Activated naive CD8-positive, alpha-beta T cell treated with anti-CD3 and anti-CD28 coated beads for 36 hours (primary cell): ENCODE data around the gene TRPC4AP. TPM values are rescaled to one million over a fixed set of nuclear protein-coding genes. Genes with fewer than 3 reads are reported as not detected.
A peak's percentile ranks its signal among the peaks of the same experiment; 100 is the strongest.

Experiments
- DNase-seq: peaks from one replicate; pipeline ENCODE4 v3.0.0; 2021
- H3K27ac Mint-ChIP-seq: one replicate; pipeline ENCODE4 v1.8.0; 2022; ENCODE audit warnings: mild to moderate bottlenecking, moderate library complexity, mixed read lengths
- H3K27me3 Mint-ChIP-seq: one replicate; pipeline ENCODE4 v1.8.0; 2022; ENCODE audit warnings: mild to moderate bottlenecking, mixed read lengths
- H3K36me3 Mint-ChIP-seq: one replicate; pipeline ENCODE4 v1.8.0; 2021; ENCODE audit warnings: mild to moderate bottlenecking, mixed read lengths
- H3K4me1 Mint-ChIP-seq: one replicate; pipeline ENCODE4 v1.8.0; 2021; ENCODE audit warnings: mixed read lengths
- H3K4me3 Mint-ChIP-seq: one replicate; pipeline ENCODE4 v1.8.0; 2022; ENCODE audit warnings: mild to moderate bottlenecking, moderate library complexity, mixed read lengths
- H3K9me3 Mint-ChIP-seq: one replicate; pipeline ENCODE4 v1.8.0; 2022; ENCODE audit warnings: mixed read lengths
- total RNA-seq, 2 experiments: library from RNA; stranded (reverse); gene quantifications; one replicate each; pipeline ENCODE4 v1.2.3, GENCODE V29; 2021

TRPC4AP gene, protein sequence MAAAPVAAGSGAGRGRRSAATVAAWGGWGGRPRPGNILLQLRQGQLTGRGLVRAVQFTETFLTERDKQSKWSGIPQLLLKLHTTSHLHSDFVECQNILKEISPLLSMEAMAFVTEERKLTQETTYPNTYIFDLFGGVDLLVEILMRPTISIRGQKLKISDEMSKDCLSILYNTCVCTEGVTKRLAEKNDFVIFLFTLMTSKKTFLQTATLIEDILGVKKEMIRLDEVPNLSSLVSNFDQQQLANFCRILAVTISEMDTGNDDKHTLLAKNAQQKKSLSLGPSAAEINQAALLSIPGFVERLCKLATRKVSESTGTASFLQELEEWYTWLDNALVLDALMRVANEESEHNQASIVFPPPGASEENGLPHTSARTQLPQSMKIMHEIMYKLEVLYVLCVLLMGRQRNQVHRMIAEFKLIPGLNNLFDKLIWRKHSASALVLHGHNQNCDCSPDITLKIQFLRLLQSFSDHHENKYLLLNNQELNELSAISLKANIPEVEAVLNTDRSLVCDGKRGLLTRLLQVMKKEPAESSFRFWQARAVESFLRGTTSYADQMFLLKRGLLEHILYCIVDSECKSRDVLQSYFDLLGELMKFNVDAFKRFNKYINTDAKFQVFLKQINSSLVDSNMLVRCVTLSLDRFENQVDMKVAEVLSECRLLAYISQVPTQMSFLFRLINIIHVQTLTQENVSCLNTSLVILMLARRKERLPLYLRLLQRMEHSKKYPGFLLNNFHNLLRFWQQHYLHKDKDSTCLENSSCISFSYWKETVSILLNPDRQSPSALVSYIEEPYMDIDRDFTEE
- 10 to 100 TPM; 39.6 to 43.1 TPM for total RNA-seq

DNA sequence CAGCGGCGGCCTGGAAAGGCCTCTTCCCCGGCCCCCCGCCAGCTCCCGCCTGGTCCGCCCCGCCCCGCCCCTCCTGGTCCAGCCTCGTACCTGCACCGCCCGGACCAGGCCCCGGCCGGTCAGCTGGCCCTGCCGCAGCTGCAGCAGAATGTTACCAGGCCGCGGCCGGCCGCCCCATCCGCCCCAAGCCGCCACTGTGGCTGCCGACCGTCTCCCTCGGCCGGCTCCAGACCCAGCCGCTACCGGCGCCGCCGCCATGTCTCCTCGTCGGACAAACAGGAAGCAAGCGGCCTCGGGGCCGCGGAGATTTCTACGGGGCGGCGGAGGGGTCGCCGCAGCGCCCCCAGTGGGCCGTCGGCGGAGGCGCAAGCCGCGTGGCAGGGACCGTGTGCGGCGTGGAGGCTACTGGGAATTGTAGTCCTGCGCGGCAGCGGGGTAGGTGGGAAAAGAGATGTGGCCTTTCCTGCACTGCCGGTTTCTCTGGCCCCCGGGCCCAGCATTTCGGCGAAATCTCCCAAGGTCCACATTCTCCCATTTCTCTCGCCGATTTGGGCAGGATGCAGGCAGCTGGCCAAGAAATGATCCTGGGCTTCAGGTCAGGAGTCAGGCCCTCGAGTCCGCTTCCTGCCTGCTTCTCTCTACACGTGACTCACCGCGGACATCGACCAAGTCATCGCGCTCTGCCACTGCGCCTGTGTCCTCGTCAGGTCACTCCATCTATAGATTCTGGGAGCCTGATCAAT lies at the start of gene TRPC4AP:
TRPC4AP (minus strand) TSS at position 284 of the 743 bp plus-strand sequence; CDS start at position 258, 26 bp downstream.
- peak within 1 kb of the TSS; percentile 91 for H3K4me3 Mint-ChIP-seq
- H3K4me1 Mint-ChIP-seq = peaks cover 41% of the 10 kb centered on the region
- peak within 1 kb of the TSS; percentile 98 for H3K27ac Mint-ChIP-seq
- no peaks in the 10 kb centered on the region for H3K27me3 Mint-ChIP-seq
- DNase-seq = peak; percentile 91
- peaks cover 13% of the 10 kb centered on the region for H3K36me3 Mint-ChIP-seq
- H3K9me3 Mint-ChIP-seq = no peaks in the 10 kb centered on the region

DNA sequence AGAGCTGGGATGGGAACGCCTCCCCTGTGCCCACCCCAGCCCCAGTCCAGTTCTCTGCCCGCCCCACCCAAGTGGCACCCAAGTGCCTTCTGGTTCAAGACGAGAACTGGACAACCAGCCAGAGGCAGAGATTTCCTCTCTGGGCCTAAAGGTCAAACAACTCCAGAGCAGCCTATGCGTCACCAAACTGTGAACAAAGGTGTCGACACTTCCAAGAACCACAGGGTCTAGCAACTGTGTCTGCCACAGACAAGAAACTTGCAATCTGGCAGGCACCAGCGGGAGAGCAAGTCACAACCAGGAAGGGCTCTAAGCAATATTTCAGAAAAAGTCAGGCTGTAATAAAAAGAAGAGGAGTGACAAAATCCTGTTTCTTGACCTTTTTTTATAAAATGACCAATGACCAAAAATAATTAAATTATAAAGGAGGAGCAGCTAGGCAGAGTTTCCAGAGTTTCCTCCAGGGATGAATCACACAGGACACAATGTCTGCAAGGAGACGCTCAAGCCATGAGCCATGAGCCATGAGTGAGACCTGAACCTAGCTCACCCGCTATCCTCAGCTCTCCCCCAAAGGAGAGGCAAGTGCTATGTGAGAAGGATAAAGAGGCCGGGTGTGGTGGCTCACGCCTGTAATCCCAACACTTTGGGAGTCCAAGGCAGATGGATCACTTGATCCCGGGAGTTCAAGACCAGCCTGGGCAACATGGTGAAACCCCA lies 43.4 kb upstream of the TRPC4AP start:
- DNase-seq = no peak
- Mint-ChIP-seq H3K36me3 (peaks cover 7% of the 10 kb centered on the region), H3K27ac (peak overlapping the region; percentile 42), H3K4me3 (no peak overlapping the region), H3K27me3 (no peaks in the 10 kb centered on the region), H3K4me1 (peaks cover 2% of the 10 kb centered on the region), H3K9me3 (no peaks in the 10 kb centered on the region)

DNA sequence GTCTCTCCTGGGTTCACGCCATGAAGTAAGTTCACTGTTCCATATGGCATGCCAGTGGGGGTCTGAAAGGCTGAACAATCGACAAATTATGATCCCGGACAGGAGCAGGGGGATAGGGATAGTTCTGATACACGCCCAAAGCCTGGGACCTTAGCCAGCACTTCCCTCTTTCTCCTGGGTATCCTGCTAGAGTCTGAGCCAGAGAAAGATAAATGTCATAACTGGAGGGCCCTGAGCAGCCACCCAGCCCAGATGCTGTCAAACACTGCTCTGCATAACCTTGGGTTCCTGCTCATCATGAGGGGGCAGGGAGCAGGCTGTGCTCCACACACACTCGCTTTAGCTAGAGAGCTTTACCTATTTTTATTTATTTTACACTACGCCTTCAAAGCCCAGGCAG lies 42.3 kb upstream of the TRPC4AP start:
- Mint-ChIP-seq H3K9me3 (no peaks in the 10 kb centered on the region), H3K4me3 (no peak overlapping the region), H3K36me3 (peaks cover 6% of the 10 kb centered on the region)

GRCh38 chr20:35134472-35134871 lies 41.9 kb upstream of the TRPC4AP start:
- Mint-ChIP-seq H3K4me3 (no peak overlapping the region), H3K27me3 (no peaks in the 10 kb centered on the region), H3K4me1 (peaks cover 2% of the 10 kb centered on the region), H3K9me3 (no peaks in the 10 kb centered on the region), H3K36me3 (peaks cover 6% of the 10 kb centered on the region), H3K27ac (peak overlapping the region; percentile 55)
- no peak for DNase-seq

More for the DNA sequence above, 42.3 kb upstream of the TRPC4AP start:
- H3K4me1 Mint-ChIP-seq = peaks cover 2% of the 10 kb centered on the region
- no peaks in the 10 kb centered on the region for H3K27me3 Mint-ChIP-seq
- no peak for DNase-seq
- H3K27ac Mint-ChIP-seq = no peak overlapping the region

DNA sequence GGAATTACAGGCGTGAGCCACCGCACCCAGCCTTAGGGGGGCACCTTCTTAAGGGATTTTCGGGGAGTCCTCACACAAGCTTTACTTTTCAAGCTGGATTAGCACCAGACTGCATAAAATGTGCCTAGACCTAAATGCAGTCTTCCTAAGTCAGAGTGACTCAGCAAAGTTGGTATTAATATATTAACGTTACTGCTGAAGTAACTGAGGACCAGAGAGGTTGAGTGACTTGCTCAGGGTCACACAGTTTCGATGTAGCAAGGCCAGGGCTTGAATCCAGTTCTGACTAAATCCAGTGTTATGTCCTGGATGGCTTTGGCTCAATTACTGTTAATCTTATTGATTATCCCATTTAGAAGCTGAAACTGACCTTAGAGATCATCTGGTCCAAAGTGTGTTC lies 41.1 kb upstream of the TRPC4AP start:
- H3K4me1 Mint-ChIP-seq = peaks cover 2% of the 10 kb centered on the region
- H3K27me3 Mint-ChIP-seq = no peaks in the 10 kb centered on the region
- peaks cover 6% of the 10 kb centered on the region for H3K36me3 Mint-ChIP-seq
- H3K9me3 Mint-ChIP-seq = no peaks in the 10 kb centered on the region
- DNase-seq = no peak
- H3K4me3 Mint-ChIP-seq = no peak overlapping the region
- H3K27ac Mint-ChIP-seq = no peak overlapping the region

DNA sequence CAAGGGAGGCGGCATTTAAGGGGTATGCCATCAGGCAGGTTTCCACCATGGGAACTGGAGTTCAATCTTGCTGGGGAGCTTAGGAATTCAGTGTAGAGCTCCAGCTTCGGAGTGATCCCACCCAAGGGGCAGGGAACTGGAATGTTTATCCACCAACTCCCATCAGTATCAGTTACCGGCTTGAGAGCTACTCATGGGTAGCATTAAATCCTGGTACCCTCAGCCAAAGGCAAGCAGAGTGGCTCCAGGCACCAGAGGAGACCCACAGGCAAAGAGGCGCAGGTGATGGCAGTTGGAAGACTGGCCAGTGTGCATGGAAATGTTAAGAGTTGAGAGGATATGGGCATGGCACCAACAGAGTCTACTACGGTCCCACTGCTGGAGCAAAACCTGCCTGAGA lies 40.4 kb upstream of the TRPC4AP start:
- DNase-seq = no peak
- Mint-ChIP-seq H3K4me3 (no peak overlapping the region), H3K27me3 (no peaks in the 10 kb centered on the region), H3K9me3 (no peaks in the 10 kb centered on the region), H3K4me1 (peaks cover 2% of the 10 kb centered on the region), H3K36me3 (peaks cover 6% of the 10 kb centered on the region), H3K27ac (no peak overlapping the region)

GRCh38 chr20:35131934-35132333 lies 39.3 kb upstream of the TRPC4AP start:
- H3K27me3 Mint-ChIP-seq = no peaks in the 10 kb centered on the region
- peaks cover 2% of the 10 kb centered on the region for H3K4me1 Mint-ChIP-seq
- no peak for DNase-seq
- H3K27ac Mint-ChIP-seq = no peak overlapping the region
- H3K4me3 Mint-ChIP-seq = no peak overlapping the region
- peaks cover 7% of the 10 kb centered on the region for H3K36me3 Mint-ChIP-seq
- no peaks in the 10 kb centered on the region for H3K9me3 Mint-ChIP-seq

- Mint-ChIP-seq H3K27me3 (no peaks in the 10 kb centered on the region), H3K4me3 (no peak overlapping the region), H3K36me3 (peaks cover 10% of the 10 kb centered on the region), H3K9me3 (no peaks in the 10 kb centered on the region), H3K27ac (no peak overlapping the region), H3K4me1 (no peaks in the 10 kb centered on the region)
- DNase-seq = no peak
Measured at GRCh38 chr20:35129647-35130069, 37.1 kb upstream of the TRPC4AP start.

DNA sequence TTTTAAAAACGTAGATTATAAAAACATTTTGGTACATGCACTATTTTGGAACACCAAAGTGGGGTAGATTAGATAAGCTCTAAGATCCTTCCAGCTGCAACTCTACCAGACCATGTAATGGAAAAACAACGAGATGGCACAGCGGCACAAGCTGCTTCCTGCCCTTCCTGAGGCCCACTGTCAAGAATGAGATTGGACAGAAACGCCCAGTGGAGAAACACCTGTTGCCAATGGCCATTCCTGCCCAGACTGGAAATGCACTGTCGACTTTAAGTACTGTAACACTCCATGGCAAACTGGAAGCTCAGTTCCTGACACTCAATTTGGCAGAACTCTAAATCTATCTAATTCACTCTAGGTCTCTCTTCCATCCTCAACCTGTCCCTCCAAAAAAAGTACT lies 33.1 kb upstream of the TRPC4AP start:
- H3K36me3 Mint-ChIP-seq = peaks cover 12% of the 10 kb centered on the region
- H3K4me1 Mint-ChIP-seq = no peaks in the 10 kb centered on the region
- H3K4me3 Mint-ChIP-seq = no peak overlapping the region
- no peak overlapping the region for H3K27ac Mint-ChIP-seq
- no peaks in the 10 kb centered on the region for H3K9me3 Mint-ChIP-seq
- no peak for DNase-seq
- no peaks in the 10 kb centered on the region for H3K27me3 Mint-ChIP-seq

GRCh38 chr20:35122756-35123405 lies 30.3 kb upstream of the TRPC4AP start:
- H3K4me1 Mint-ChIP-seq = no peaks in the 10 kb centered on the region
- H3K9me3 Mint-ChIP-seq = no peaks in the 10 kb centered on the region
- H3K27ac Mint-ChIP-seq = no peak overlapping the region
- H3K27me3 Mint-ChIP-seq = no peaks in the 10 kb centered on the region
- peaks cover 17% of the 10 kb centered on the region for H3K36me3 Mint-ChIP-seq
- H3K4me3 Mint-ChIP-seq = no peak overlapping the region
- no peak for DNase-seq

DNA sequence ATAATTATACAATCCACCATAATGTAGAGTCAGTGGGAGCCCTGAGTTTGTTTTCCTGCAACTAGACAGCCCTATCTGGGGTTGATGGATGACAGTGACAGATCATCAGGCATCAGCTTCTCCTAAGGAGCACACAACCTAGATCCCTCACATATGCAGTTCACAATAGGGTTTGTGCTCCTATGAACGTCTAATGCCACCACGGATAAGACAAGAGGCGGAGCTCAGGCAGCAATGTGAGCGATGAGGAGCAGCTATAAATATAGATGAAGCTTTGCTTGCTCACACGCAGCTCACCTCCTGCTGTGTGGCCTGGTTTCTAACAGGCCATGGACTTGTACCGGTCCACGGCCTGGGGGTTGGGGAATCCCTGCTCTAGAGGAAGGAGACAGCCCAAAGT lies 28.6 kb upstream of the TRPC4AP start:
- Mint-ChIP-seq H3K9me3 (no peaks in the 10 kb centered on the region), H3K36me3 (peaks cover 14% of the 10 kb centered on the region), H3K27me3 (no peaks in the 10 kb centered on the region), H3K4me3 (no peak overlapping the region), H3K27ac (no peak overlapping the region), H3K4me1 (no peaks in the 10 kb centered on the region)
- DNase-seq = no peak

DNA sequence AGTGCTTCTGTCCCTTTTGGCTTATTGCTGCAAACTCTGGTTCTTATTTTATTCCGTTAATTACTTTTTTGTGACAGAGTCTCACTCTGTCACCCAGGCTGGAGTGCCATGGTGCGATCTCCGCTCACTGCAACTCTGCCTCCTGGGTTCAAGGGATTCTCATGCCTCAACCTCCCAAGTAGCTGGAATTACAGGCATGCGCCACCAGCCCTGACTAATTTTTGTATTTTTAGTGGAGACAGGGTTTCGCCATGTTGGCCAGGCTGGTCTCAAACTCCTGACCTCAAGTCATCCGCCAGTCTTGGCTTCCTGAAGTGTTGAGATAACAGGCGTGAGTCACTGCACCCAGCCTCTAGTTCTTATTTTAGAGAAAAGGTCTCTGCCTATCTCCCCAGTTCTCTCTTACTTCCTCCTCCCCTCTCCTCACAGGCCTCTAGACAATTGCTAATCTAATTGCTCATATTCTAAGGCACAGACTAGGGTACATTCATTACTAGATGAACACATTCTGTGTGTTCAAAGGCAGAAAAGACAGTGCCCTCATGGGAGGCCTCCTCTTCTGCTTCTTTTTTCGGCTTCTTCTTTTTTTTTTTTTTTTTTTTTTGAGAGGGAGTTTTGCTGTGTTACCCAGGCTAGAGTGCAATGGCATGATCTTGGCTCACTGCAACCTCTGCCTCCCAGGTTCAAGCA lies 27.6 kb upstream of the TRPC4AP start:
- Mint-ChIP-seq H3K27me3 (no peaks in the 10 kb centered on the region), H3K4me3 (no peak overlapping the region), H3K36me3 (peaks cover 12% of the 10 kb centered on the region), H3K9me3 (no peaks in the 10 kb centered on the region), H3K4me1 (no peaks in the 10 kb centered on the region), H3K27ac (peak overlapping the region; percentile 37)
- no peak for DNase-seq

- Mint-ChIP-seq H3K9me3 (no peaks in the 10 kb centered on the region), H3K27me3 (no peaks in the 10 kb centered on the region), H3K36me3 (peaks cover 5% of the 10 kb centered on the region), H3K4me1 (no peaks in the 10 kb centered on the region), H3K4me3 (no peak overlapping the region), H3K27ac (peak overlapping the region; percentile 36)
- no peak for DNase-seq
Measured at GRCh38 chr20:35117629-35118028, 25.0 kb upstream of the TRPC4AP start.

DNA sequence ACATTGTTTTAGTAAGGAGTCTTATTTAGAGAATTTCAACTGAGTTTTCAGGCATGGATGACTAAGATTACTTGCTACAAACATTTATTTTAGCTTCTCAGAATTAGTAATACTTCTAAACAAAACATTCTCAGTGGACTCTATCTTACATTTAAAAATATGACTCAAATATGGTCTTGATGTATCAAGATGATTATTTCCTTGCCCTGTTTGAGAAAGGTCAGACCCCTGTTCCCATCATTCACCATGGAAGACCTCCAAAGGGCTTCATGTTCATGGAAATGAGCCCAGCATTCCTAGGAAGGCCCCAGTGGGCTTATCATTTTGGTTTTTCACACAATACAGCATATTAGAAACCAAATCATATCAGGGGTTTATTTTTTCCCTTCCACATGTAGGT lies 24.6 kb upstream of the TRPC4AP start:
- H3K4me3 Mint-ChIP-seq = no peak overlapping the region
- no peaks in the 10 kb centered on the region for H3K27me3 Mint-ChIP-seq
- H3K4me1 Mint-ChIP-seq = no peaks in the 10 kb centered on the region
- H3K9me3 Mint-ChIP-seq = no peaks in the 10 kb centered on the region
- H3K36me3 Mint-ChIP-seq = peaks cover 7% of the 10 kb centered on the region
- no peak overlapping the region for H3K27ac Mint-ChIP-seq
- no peak for DNase-seq
